ENCODE data around the gene KLHL17. TPM values are rescaled to one million over a fixed set of nuclear protein-coding genes. Genes with fewer than 3 reads are reported as not detected.

KLHL17 gene
- total and polyA plus RNA-seq, 9 of the 15 experiments (the other 6 are each of a cell fraction or from before 2014, with no cell fraction given), result 0.14 to 84.8 (median 13.0) TPM

DNA sequence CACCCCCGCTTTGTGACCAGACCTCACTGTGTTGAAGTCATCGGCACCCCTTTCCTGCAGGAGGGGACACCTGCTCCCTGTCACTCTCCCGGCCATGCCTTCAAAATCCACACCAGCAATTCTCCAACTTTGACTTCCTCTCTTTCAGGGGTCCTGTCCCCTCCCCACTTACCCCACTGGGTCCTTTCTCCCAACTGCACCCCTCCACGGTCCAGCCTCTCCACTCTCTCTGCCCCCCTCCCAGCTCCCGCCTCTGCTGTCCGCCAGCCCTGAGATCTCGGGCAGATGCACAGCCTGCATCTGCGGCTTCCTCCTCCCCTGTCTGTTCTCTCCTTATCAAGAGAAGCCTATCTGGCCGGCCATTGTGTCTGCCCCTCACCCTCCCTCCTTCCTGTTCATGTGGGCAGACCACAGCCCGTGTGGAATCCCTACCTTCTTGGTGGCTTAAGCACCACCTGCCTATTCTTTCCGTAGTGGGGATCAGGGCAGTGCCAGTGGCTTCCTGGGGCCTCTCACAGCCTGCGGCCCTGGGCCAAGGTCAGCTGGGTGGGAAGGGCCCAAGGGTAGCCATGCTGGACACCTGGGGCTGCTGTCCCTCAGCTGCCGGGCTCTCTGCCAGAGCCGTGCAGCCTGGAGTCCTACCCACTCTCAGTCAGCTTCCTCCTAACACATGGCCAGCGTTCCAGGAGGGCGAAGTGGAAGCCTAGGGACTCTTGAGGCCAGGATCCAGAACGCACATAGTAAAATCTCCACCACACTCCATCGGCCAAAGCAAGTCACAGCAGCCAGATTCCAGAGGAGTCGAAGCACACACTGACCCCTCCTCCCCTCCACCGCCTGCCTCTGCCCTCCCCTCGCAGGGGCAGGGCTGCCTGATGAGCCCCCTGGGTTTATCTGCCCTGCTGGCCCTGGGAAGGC is 44.7 kb downstream of the KLHL17 start (continued):
- TF ChIP-seq, protein P1, sequence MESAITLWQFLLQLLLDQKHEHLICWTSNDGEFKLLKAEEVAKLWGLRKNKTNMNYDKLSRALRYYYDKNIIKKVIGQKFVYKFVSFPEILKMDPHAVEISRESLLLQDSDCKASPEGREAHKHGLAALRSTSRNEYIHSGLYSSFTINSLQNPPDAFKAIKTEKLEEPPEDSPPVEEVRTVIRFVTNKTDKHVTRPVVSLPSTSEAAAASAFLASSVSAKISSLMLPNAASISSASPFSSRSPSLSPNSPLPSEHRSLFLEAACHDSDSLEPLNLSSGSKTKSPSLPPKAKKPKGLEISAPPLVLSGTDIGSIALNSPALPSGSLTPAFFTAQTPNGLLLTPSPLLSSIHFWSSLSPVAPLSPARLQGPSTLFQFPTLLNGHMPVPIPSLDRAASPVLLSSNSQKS (CRISPR knock-in tag; IDR thresholded peaks at IDR 0.05), result no peak

DNA sequence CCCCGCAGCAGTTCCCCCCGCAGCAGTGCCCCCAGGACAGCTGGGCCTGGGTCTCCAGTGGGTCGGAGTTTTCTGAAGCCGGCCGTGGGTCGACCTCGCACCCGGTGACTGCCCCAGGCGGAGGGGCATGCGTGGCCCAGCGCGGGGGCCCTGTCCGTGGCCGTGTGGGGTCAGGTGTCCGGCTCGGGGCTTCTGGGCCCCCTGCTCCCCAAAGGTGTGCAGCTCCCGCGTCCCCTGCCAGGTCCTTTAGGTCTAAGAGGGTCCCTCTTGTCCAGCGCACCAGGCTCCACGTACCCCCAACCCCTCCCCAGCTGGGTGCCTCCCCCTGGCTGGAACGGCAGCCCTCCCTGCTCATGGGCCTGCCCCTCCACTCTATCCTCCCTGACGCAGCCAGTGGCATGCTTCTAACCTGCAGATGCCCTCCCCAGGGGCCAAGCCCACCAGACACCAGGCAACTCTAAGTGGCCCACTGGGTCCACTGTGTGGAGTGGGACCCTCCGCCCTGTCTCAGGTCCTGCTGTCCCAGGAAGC is 45.5 kb downstream of the KLHL17 start:
- H3K27ac ChIP-seq (ENCODE audit: extremely low read depth, low read depth, low read length), result no peak overlapping the region
- no peak overlapping the region for H2AFZ ChIP-seq (ENCODE audit: low read depth, low read length)
- ATAC-seq (no peak), FAIRE-seq (no peak), DNase-seq (ENCODE audit: extremely low read depth in 1 of 4, low spot score in 3 of 4) (peak in 2 of 4 experiments; percentile 6 to 7)
- intact Hi-C loops (cut with micrococcal nuclease) (no loop called here), in situ Hi-C loops (cut with MboI) (no loop called here)
- ChIA-PET POLR2A (interaction anchor here (0.9 to 2.6 kb wide), 2 partner anchors 8 to 9 kb away, joined by 4 to 9 read pairs; partner anchors contain the start of gene ISG15), CTCF (ENCODE audit: low intra/inter-chr PET ratio) (no interaction called here)
- H4K20me1 ChIP-seq (replicated peaks; ENCODE audit: control insufficient read depth, insufficient read depth, low read length), result 0 out of 2 replicates have a peak, but pooled peaks cover 4% of the 10 kb centered on the region
- 80% methylated on average over 16 of the region's 23 CpGs for WGBS (ENCODE audit: insufficient coverage, low coverage, missing lambda C conversion rate)
- no peak overlapping the region for H3K4me2 ChIP-seq (ENCODE audit: insufficient read depth, low read length)
- no peaks in the 10 kb centered on the region; the same call in none of the 2 replicates for H3K9me3 ChIP-seq (replicated peaks; ENCODE audit: control insufficient read depth, insufficient read depth, low read depth, low read length)
- H3K4me1 ChIP-seq (replicated peaks in 1 of 2; ENCODE audit: control insufficient read depth in 2 of 2, insufficient read depth in 2 of 2, low read length in 2 of 2), result peaks cover 37 to 58% of the 10 kb centered on the region in 2 experiments
- no peaks in the 10 kb centered on the region for H3K9me1 ChIP-seq (ENCODE audit: control insufficient read depth, insufficient read depth, low read length)
- no peaks in the 10 kb centered on the region for H3K36me3 ChIP-seq (ENCODE audit: control insufficient read depth, insufficient read depth, low read length)
- no peak overlapping the region for H3K4me3 ChIP-seq
- peaks cover 9% of the 10 kb centered on the region; the same call in 2 of the 3 replicates for H3K79me2 ChIP-seq (ENCODE audit: control insufficient read depth, insufficient read depth, low read length)
- TF ChIP-seq SREBF2 (CRISPR knock-in tag; IDR thresholded peaks at IDR 0.05), result no peak
- peak; percentile 37; the same call in 1 of the 2 replicates for TF ChIP-seq POLR2G (IDR thresholded peaks at IDR 0.05; ENCODE audit: low read depth, low read length)
- BruUV-seq (replicated peaks), result no TSS peak
- H3K9ac ChIP-seq (ENCODE audit: insufficient read depth in 1 of 2, low read depth in 2 of 2, low read length in 2 of 2), result peak overlapping the region in 1 of 2 experiments; percentile 90; a peak in 2 of 4 replicates
- H3K27me3 ChIP-seq (ENCODE audit: control insufficient read depth in 2 of 2, insufficient read depth in 2 of 2, low read length in 2 of 2), result no peaks in the 10 kb centered on the region
